Hepatocyte (in vitro differentiated cells): ENCODE measurements around the gene GPR22. TPM values are rescaled to one million over a fixed set of nuclear protein-coding genes. Genes with fewer than 3 reads are reported as not detected.

Source experiments
- DNase-seq: peaks from one replicate; pipeline ENCODE4 v3.0.0-alpha.2; 2016; ENCODE audit warnings: low spot score
- H2AFZ ChIP-seq: fragments of 200-600 bp; sonication (generic); 2 replicates; pipeline ENCODE4 v1.6.0; 2016; ENCODE audit warnings: antibody characterized with exemption, mild to moderate bottlenecking
- H3K27ac ChIP-seq: fragments of 200-600 bp; sonication (generic); 2 replicates; pipeline ENCODE4 v1.5.1; 2016; ENCODE audit warnings: mild to moderate bottlenecking
- H3K27me3 ChIP-seq: fragments of 200-600 bp; sonication (generic); 2 replicates; pipeline ENCODE4 v1.6.1; 2016
- H3K36me3 ChIP-seq: fragments of 200-600 bp; sonication (generic); replicated peaks from 2 replicates; pipeline ENCODE4 v1.5.1; 2016; ENCODE audit warnings: low read depth; ENCODE audit not compliant: insufficient read depth
- H3K4me1 ChIP-seq: fragments of 200-600 bp; sonication (generic); 2 replicates; pipeline ENCODE4 v1.5.1; 2016; ENCODE audit warnings: mild to moderate bottlenecking, moderate library complexity; ENCODE audit not compliant: insufficient read depth
- H3K4me2 ChIP-seq: fragments of 200-600 bp; sonication (generic); 2 replicates; pipeline ENCODE4 v1.6.0; 2016
- H3K4me3 ChIP-seq: fragments of 200-600 bp; sonication (generic); 2 replicates; pipeline ENCODE4 v1.5.1; 2016; ENCODE audit warnings: mild to moderate bottlenecking
- H3K79me2 ChIP-seq: fragments of 200-600 bp; sonication (generic); 2 replicates; pipeline ENCODE4 v1.6.0; 2017; ENCODE audit warnings: mild to moderate bottlenecking
- H3K9me2 ChIP-seq: fragments of 200-600 bp; sonication (generic); replicated peaks from 2 replicates; pipeline ENCODE4 v1.6.0; 2017; ENCODE audit warnings: mild to moderate bottlenecking; ENCODE audit not compliant: insufficient read depth
- H3K9me3 ChIP-seq: fragments of 200-600 bp; sonication (generic); 2 replicates; pipeline ENCODE4 v1.5.1; 2016; ENCODE audit warnings: low read depth, mild to moderate bottlenecking
- H4K20me1 ChIP-seq: fragments of 200-600 bp; sonication (generic); 2 replicates; pipeline ENCODE4 v1.6.0; 2016; ENCODE audit warnings: mild to moderate bottlenecking; ENCODE audit not compliant: insufficient read depth, poor library complexity, severe bottlenecking
- CTCF ChIP-seq: fragments of 200-600 bp; sonication (generic); IDR thresholded peaks from 2 replicates; pipeline ENCODE4 v1.5.1; 2016; ENCODE audit warnings: antibody characterized with exemption, mild to moderate bottlenecking; ENCODE audit not compliant: poor library complexity
- EZH2 ChIP-seq: fragments of 200-600 bp; sonication (generic); IDR thresholded peaks from 2 replicates; pipeline ENCODE4 v1.6.1; 2016; ENCODE audit warnings: antibody characterized with exemption, mild to moderate bottlenecking, borderline replicate concordance
- EZH2phosphoT487 ChIP-seq: fragments of 200-600 bp; sonication (generic); IDR thresholded peaks from one replicate; pipeline ENCODE4 v1.6.1; 2018; ENCODE audit warnings: antibody characterized with exemption, mild to moderate bottlenecking, low read depth, moderate library complexity; ENCODE audit not compliant: unreplicated experiment, severe bottlenecking
- WGBS: methylation state at CpG from one replicate; pipeline ENCODE4 v1.1.6; 2016; ENCODE audit warnings: low lambda C conversion rate; ENCODE audit errors: missing lambda C conversion rate; 5-methylcytosine and 5-hydroxymethylcytosine counted together
- polyA plus RNA-seq: library from polyadenylated mRNA; unstranded; fragments of >200 nt; fragmentation: Nextera tagmentation; extraction: Ambion mirVana; gene quantifications from 2 replicates; pipeline ENCODE4 v1.2.1, GENCODE V29; 2016
- total RNA-seq: library from RNA; depleted of rRNA; stranded (reverse); fragments of >200 nt; gene quantifications from 2 replicates; pipeline ENCODE4 v1.2.3, GENCODE V29; 2014

Gene GPR22
- total RNA-seq (0.07 and 0.08 TPM in 2 replicates), polyA plus RNA-seq (0.27 and 0.39 TPM in 2 replicates)

- Histone ChIP-seq H3K4me3 (no peak within 1 kb of the TSS), H3K9me3 (no peaks in the 10 kb centered on the region), H4K20me1 (no peaks in the 10 kb centered on the region), H2AFZ (no peak within 1 kb of the TSS), H3K4me2 (no peak within 1 kb of the TSS), H3K27me3 (no peaks in the 10 kb centered on the region), H3K36me3 (no peaks in the 10 kb centered on the region), H3K4me1 (no peaks in the 10 kb centered on the region), H3K27ac (no peak within 1 kb of the TSS), H3K9me2 (no peaks in the 10 kb centered on the region), H3K79me2 (no peaks in the 10 kb centered on the region)
- 74% methylated on average over 4 of the region's 4 CpGs for WGBS
- TF ChIP-seq EZH2 (no peak), EZH2phosphoT487 (no peak)
- DNase-seq: no peak
Observed at GRCh38 chr7:107469929-107470328, at the start of gene GPR22. Gene GPR22, plus strand, starts transcription at chr7:107470057. Its CDS starts 4,004 bp downstream, at chr7:107474061.

- H3K4me3 ChIP-seq: no peak overlapping the region
- no peaks in the 10 kb centered on the region for H3K27me3 ChIP-seq
- no peak overlapping the region for H3K4me2 ChIP-seq
Observed at GRCh38 chr7:107427462-107427861, 42.4 kb upstream of the GPR22 start.

GRCh38 chr7:107428642-107429041, 41.2 kb upstream of the GPR22 start:
- Histone ChIP-seq H3K27me3 (no peaks in the 10 kb centered on the region), H3K79me2 (peaks cover 3% of the 10 kb centered on the region), H3K9me3 (no peaks in the 10 kb centered on the region), H2AFZ (no peak overlapping the region), H3K4me1 (no peaks in the 10 kb centered on the region), H3K9me2 (no peaks in the 10 kb centered on the region), H4K20me1 (no peaks in the 10 kb centered on the region), H3K4me2 (no peak overlapping the region), H3K36me3 (no peaks in the 10 kb centered on the region), H3K4me3 (no peak overlapping the region), H3K27ac (no peak overlapping the region)
- 91% methylated on average over 1 of the region's 1 CpG for WGBS
- no peak for TF ChIP-seq EZH2phosphoT487
- no peak for TF ChIP-seq CTCF
- TF ChIP-seq EZH2: no peak
- DNase-seq: no peak

More at GRCh38 chr7:107427462-107427861, 42.4 kb upstream of the GPR22 start:
- TF ChIP-seq EZH2 (no peak), EZH2phosphoT487 (no peak)
- H3K27ac ChIP-seq: no peak overlapping the region
- no peak for DNase-seq
- no peaks in the 10 kb centered on the region for H3K9me2 ChIP-seq
- WGBS: 96% methylated on average over 5 of the region's 5 CpGs
- no peaks in the 10 kb centered on the region for H3K9me3 ChIP-seq
- H4K20me1 ChIP-seq: no peaks in the 10 kb centered on the region
- no peaks in the 10 kb centered on the region for H3K4me1 ChIP-seq
- peaks cover 3% of the 10 kb centered on the region for H3K79me2 ChIP-seq
- H3K36me3 ChIP-seq: no peaks in the 10 kb centered on the region
- H2AFZ ChIP-seq: no peak overlapping the region

- Histone ChIP-seq H3K27ac (no peak overlapping the region), H3K27me3 (no peaks in the 10 kb centered on the region), H2AFZ (no peak overlapping the region), H4K20me1 (no peaks in the 10 kb centered on the region), H3K36me3 (no peaks in the 10 kb centered on the region), H3K79me2 (peaks cover 3% of the 10 kb centered on the region), H3K9me3 (no peaks in the 10 kb centered on the region), H3K9me2 (no peaks in the 10 kb centered on the region), H3K4me3 (no peak overlapping the region), H3K4me2 (no peak overlapping the region), H3K4me1 (no peaks in the 10 kb centered on the region)
- no peak for TF ChIP-seq CTCF
- DNase-seq: no peak
Observed at GRCh38 chr7:107430057-107430456, 39.8 kb upstream of the GPR22 start.
